ENCODE data around the gene CNTN5.

The CNTN5 gene

GRCh38 chr11:100094121-100094865, 1073.5 kb downstream of the CNTN5 start:
- no peak for DNase-seq (ENCODE audit: low read depth)

- no peak for DNase-seq (ENCODE audit: low read depth)
Measured at GRCh38 chr11:100095809-100096208, 1075.1 kb downstream of the CNTN5 start.

- DNase-seq (ENCODE audit: low read depth), result no peak
Measured at GRCh38 chr11:100098560-100098959, 1077.8 kb downstream of the CNTN5 start.

GRCh38 chr11:100105255-100105981, 1084.7 kb downstream of the CNTN5 start:
- no peak for DNase-seq (ENCODE audit: low read depth)

- no peak for DNase-seq (ENCODE audit: low read depth)
Measured at GRCh38 chr11:100105982-100106358, 1085.2 kb downstream of the CNTN5 start.

GRCh38 chr11:100119176-100119575, 1098.4 kb downstream of the CNTN5 start:
- no peak for DNase-seq (ENCODE audit: low read depth)

GRCh38 chr11:100133114-100133513, 1112.4 kb downstream of the CNTN5 start:
- DNase-seq (ENCODE audit: low read depth), result no peak

- no peak for DNase-seq (ENCODE audit: low read depth)
Measured at GRCh38 chr11:100141201-100141600, 1120.5 kb downstream of the CNTN5 start.

GRCh38 chr11:100151944-100152343, 1131.2 kb downstream of the CNTN5 start:
- no peak for DNase-seq (ENCODE audit: low read depth)

GRCh38 chr11:100152766-100153165, 1132.0 kb downstream of the CNTN5 start:
- no peak for DNase-seq (ENCODE audit: low read depth)

GRCh38 chr11:100163471-100163870, 1142.7 kb downstream of the CNTN5 start:
- DNase-seq (ENCODE audit: low read depth), result no peak

GRCh38 chr11:100174881-100175280, 1154.1 kb downstream of the CNTN5 start:
- DNase-seq (ENCODE audit: low read depth), result no peak

GRCh38 chr11:100176456-100176855, 1155.7 kb downstream of the CNTN5 start:
- no peak for DNase-seq (ENCODE audit: low read depth)

GRCh38 chr11:100177651-100178050, 1156.9 kb downstream of the CNTN5 start:
- no peak for DNase-seq (ENCODE audit: low read depth)

GRCh38 chr11:100182350-100182749, 1161.6 kb downstream of the CNTN5 start:
- DNase-seq (ENCODE audit: low read depth), result no peak

GRCh38 chr11:100182927-100183326, 1162.2 kb downstream of the CNTN5 start:
- no peak for DNase-seq (ENCODE audit: low read depth)

GRCh38 chr11:100185588-100185987, 1164.8 kb downstream of the CNTN5 start:
- no peak for DNase-seq (ENCODE audit: low read depth)

- DNase-seq (ENCODE audit: low read depth), result no peak
Measured at GRCh38 chr11:100188137-100188783, 1167.5 kb downstream of the CNTN5 start.

GRCh38 chr11:100190395-100190794, 1169.6 kb downstream of the CNTN5 start:
- no peak for DNase-seq (ENCODE audit: low read depth)

GRCh38 chr11:100192181-100192580, 1171.4 kb downstream of the CNTN5 start:
- no peak for DNase-seq (ENCODE audit: low read depth)

GRCh38 chr11:100203789-100204188, 1183.0 kb downstream of the CNTN5 start:
- DNase-seq (ENCODE audit: low read depth), result no peak

GRCh38 chr11:100205926-100206325, 1185.2 kb downstream of the CNTN5 start:
- DNase-seq (ENCODE audit: low read depth), result no peak

GRCh38 chr11:100208207-100208606, 1187.5 kb downstream of the CNTN5 start:
- DNase-seq (ENCODE audit: low read depth), result no peak
